GM13977 (cell line): Measurements from ENCODE around the gene DHX30.

Experiments
- DNase-seq: peaks from one replicate; pipeline ENCODE4 v3.0.0; 2012; ENCODE audit warnings: low spot score
- CTCF ChIP-seq: IDR thresholded peaks from 2 replicates; pipeline ENCODE4 v1.5.1; 2012; ENCODE audit warnings: mild to moderate bottlenecking, control low read depth; ENCODE audit not compliant: insufficient read depth; ENCODE audit errors: extremely low read depth, missing control alignments
- in situ Hi-C: fragments of 300-500 bp; cut with MboI; formaldehyde crosslinking; loops from one replicate; pipeline ENCODE4 v1.12.0; 2022; ENCODE audit warnings: low sequenced_read_pairs, low pct_unique_long_range_greater_than_20kb, mixed read lengths, inconsistent platforms; ENCODE audit not compliant: unreplicated experiment

Gene DHX30

GRCh38 chr3:47897954-47898353 lies 95.0 kb downstream of the DHX30 start:
- in situ Hi-C loops, result no loop called here
- no peak for DNase-seq
- no peak for TF ChIP-seq CTCF

GRCh38 chr3:47899495-47900108 lies 96.7 kb downstream of the DHX30 start:
- TF ChIP-seq CTCF, result no peak
- DNase-seq, result no peak
- in situ Hi-C loops, result no loop called here
